ENCODE results near the gene CNOT1. TPM values are rescaled to one million over a fixed set of nuclear protein-coding genes. Genes with fewer than 3 reads are reported as not detected.
"Not testable (repeated sequence)": the region's sequence is repeated elsewhere in the genome, so short reads cannot be mapped to it uniquely, and the experiment has no call there.

Gene CNOT1
- total and polyA plus RNA-seq, 4 donors: 34.0 to 131 (median 78.5) TPM

GRCh38 chr16:58612965-58613364 is 16.7 kb downstream of the CNOT1 start:
- WGBS: 43% methylated on average over 7 of the region's 7 CpGs
- H3K4me3 ChIP-seq (ENCODE audit: low read depth in 1 of 3, low read length in 3 of 3); DNase-seq (ENCODE audit: low spot score); H3K27me3 ChIP-seq (ENCODE audit: control insufficient read depth in 4 of 4, insufficient read depth in 4 of 4, low read length in 3 of 4); H3K9ac ChIP-seq (ENCODE audit: low read depth in 1 of 2, low read length in 2 of 2); H3K4me1 ChIP-seq (ENCODE audit: control insufficient read depth in 4 of 4, insufficient read depth in 4 of 4, low read length in 3 of 4); H3K9me3 ChIP-seq (ENCODE audit: control insufficient read depth in 4 of 4, low read length in 3 of 4); H3K27ac ChIP-seq (ENCODE audit: low read depth in 1 of 2, low read length in 2 of 2): not testable (repeated sequence)
- TF ChIP-seq HNF4A (conservative IDR thresholded peaks at IDR 0.05) (peak in 1 of 2 donors; percentile 19), RXRA (IDR thresholded peaks at IDR 0.05) (peak; percentile 21 to 33)
- peaks cover 0 to 11% (median 0%) of the 10 kb centered on the region in 4 donors for H3K36me3 ChIP-seq (ENCODE audit: control insufficient read depth in 4 of 4, insufficient read depth in 3 of 4, low read depth in 1 of 4, low read length in 3 of 4)

GRCh38 chr16:58608601-58609136 is 21.0 kb downstream of the CNOT1 start:
- TF ChIP-seq RAD21 (IDR thresholded peaks at IDR 0.05): no peak
- no peak for TF ChIP-seq REST (IDR thresholded peaks at IDR 0.05)
- TF ChIP-seq CTCF (IDR thresholded peaks at IDR 0.05; ENCODE audit: low read depth, low read length, missing input control): no peak
- TF ChIP-seq FOXA2 (IDR thresholded peaks at IDR 0.05): no peak
- TF ChIP-seq TAF1 (conservative IDR thresholded peaks at IDR 0.05): no peak
- TF ChIP-seq GABPA (IDR thresholded peaks at IDR 0.05 in 1 of 2, conservative IDR thresholded peaks at IDR 0.05 in 1 of 2): no peak
- H3K4me3 ChIP-seq (ENCODE audit: low read depth in 1 of 3, low read length in 3 of 3): no peak overlapping the region
- 74% methylated on average over 8 of the region's 8 CpGs for WGBS
- peaks cover under 1 to 10% (median 9%) of the 10 kb centered on the region in 4 donors for H3K4me1 ChIP-seq (ENCODE audit: control insufficient read depth in 4 of 4, insufficient read depth in 4 of 4, low read length in 3 of 4)
- no peak overlapping the region for H3K27ac ChIP-seq (ENCODE audit: low read depth in 1 of 2, low read length in 2 of 2)
- no peak for DNase-seq (ENCODE audit: low spot score)
- no peaks in the 10 kb centered on the region for H3K9me3 ChIP-seq (ENCODE audit: control insufficient read depth in 4 of 4, low read length in 3 of 4)
- H3K27me3 ChIP-seq (ENCODE audit: control insufficient read depth in 4 of 4, insufficient read depth in 4 of 4, low read length in 3 of 4): no peaks in the 10 kb centered on the region
- no peak overlapping the region for H3K9ac ChIP-seq (ENCODE audit: low read depth in 1 of 2, low read length in 2 of 2)
- H3K36me3 ChIP-seq (ENCODE audit: control insufficient read depth in 4 of 4, insufficient read depth in 3 of 4, low read depth in 1 of 4, low read length in 3 of 4): peaks cover 0 to 4% (median 0%) of the 10 kb centered on the region in 4 donors

GRCh38 chr16:58605562-58605961 is 24.1 kb downstream of the CNOT1 start:
- DNase-seq (ENCODE audit: low spot score): no peak
- WGBS: 97% methylated on average over 7 of the region's 7 CpGs

More at GRCh38 chr16:58605562-58605961, 24.1 kb downstream of the CNOT1 start:
- H3K4me1 ChIP-seq (ENCODE audit: control insufficient read depth in 4 of 4, insufficient read depth in 4 of 4, low read length in 3 of 4): peaks cover 0 to 12% (median 8%) of the 10 kb centered on the region in 4 donors
- H3K36me3 ChIP-seq (ENCODE audit: control insufficient read depth in 4 of 4, insufficient read depth in 3 of 4, low read depth in 1 of 4, low read length in 3 of 4): peaks cover 0 to 4% (median 1%) of the 10 kb centered on the region in 4 donors
- no peak for TF ChIP-seq SP1 (IDR thresholded peaks at IDR 0.05)
- no peak for TF ChIP-seq FOXA2 (IDR thresholded peaks at IDR 0.05)
- TF ChIP-seq MAX (IDR thresholded peaks at IDR 0.05): no peak
- TF ChIP-seq RAD21 (IDR thresholded peaks at IDR 0.05): no peak
- TF ChIP-seq NR2F2 (IDR thresholded peaks at IDR 0.05): no peak
- TF ChIP-seq RXRA (IDR thresholded peaks at IDR 0.05): no peak
- TF ChIP-seq JUND (IDR thresholded peaks at IDR 0.05): no peak
- TF ChIP-seq CTCF (IDR thresholded peaks at IDR 0.05; ENCODE audit: low read depth, low read length, missing input control): no peak
- TF ChIP-seq GABPA (IDR thresholded peaks at IDR 0.05 in 1 of 2, conservative IDR thresholded peaks at IDR 0.05 in 1 of 2): no peak
- no peak for TF ChIP-seq HNF4A (conservative IDR thresholded peaks at IDR 0.05)
- no peak for TF ChIP-seq YY1 (IDR thresholded peaks at IDR 0.05)
- TF ChIP-seq FOXA1 (IDR thresholded peaks at IDR 0.05): no peak
- TF ChIP-seq ZBTB33 (IDR thresholded peaks at IDR 0.05): no peak
- H3K27me3 ChIP-seq (ENCODE audit: control insufficient read depth in 4 of 4, insufficient read depth in 4 of 4, low read length in 3 of 4): no peaks in the 10 kb centered on the region
- H3K9ac ChIP-seq (ENCODE audit: low read depth in 1 of 2, low read length in 2 of 2): no peak overlapping the region
- no peak overlapping the region for H3K4me3 ChIP-seq (ENCODE audit: low read depth in 1 of 3, low read length in 3 of 3)
- no peak overlapping the region for H3K27ac ChIP-seq (ENCODE audit: low read depth in 1 of 2, low read length in 2 of 2)
- H3K9me3 ChIP-seq (ENCODE audit: control insufficient read depth in 4 of 4, low read length in 3 of 4): no peaks in the 10 kb centered on the region

Measured in liver (tissue), 9 donors.